HG03354 (cell line): ENCODE measurements around the gene KLRF1.

Source experiments
- ATAC-seq: cut with Tn5 transposase; IDR thresholded peaks from one replicate; pipeline ENCODE4 v1.9.1; 2021; ENCODE audit warnings: mild to moderate bottlenecking; ENCODE audit not compliant: unreplicated experiment, poor library complexity, severe bottlenecking

KLRF1 gene

GRCh38 chr12:9827209-9827888 lies at the start of gene KLRF1:
Gene KLRF1, plus strand, starts transcription at chr12:9827481. Its CDS starts 64 bp downstream, at chr12:9827545.
- ATAC-seq = no peak

GRCh38 chr12:9779209-9779608 lies 48.1 kb upstream of the KLRF1 start:
- no peak for ATAC-seq

- ATAC-seq = no peak
Observed at GRCh38 chr12:9781360-9781759, 45.9 kb upstream of the KLRF1 start.

- ATAC-seq = no peak
Observed at GRCh38 chr12:9782547-9783382, 44.5 kb upstream of the KLRF1 start.

- no peak for ATAC-seq
Observed at GRCh38 chr12:9784326-9784725, 43.0 kb upstream of the KLRF1 start.

- no peak for ATAC-seq
Observed at GRCh38 chr12:9784816-9785215, 42.5 kb upstream of the KLRF1 start.

GRCh38 chr12:9786726-9787717 lies 40.3 kb upstream of the KLRF1 start:
- ATAC-seq = no peak

GRCh38 chr12:9792185-9792900 lies 34.9 kb upstream of the KLRF1 start:
- ATAC-seq = no peak

- no peak for ATAC-seq
Observed at GRCh38 chr12:9792961-9793617, 34.2 kb upstream of the KLRF1 start.

GRCh38 chr12:9793779-9794395 lies 33.4 kb upstream of the KLRF1 start:
- no peak for ATAC-seq

- ATAC-seq = peak; percentile 57
Observed at GRCh38 chr12:9794484-9795093, 32.7 kb upstream of the KLRF1 start.

GRCh38 chr12:9795945-9796344 lies 31.3 kb upstream of the KLRF1 start:
- no peak for ATAC-seq

GRCh38 chr12:9796346-9796745 lies 30.9 kb upstream of the KLRF1 start:
- ATAC-seq = no peak

- ATAC-seq = no peak
Observed at GRCh38 chr12:9796971-9797370, 30.3 kb upstream of the KLRF1 start.

GRCh38 chr12:9797722-9798619 lies 29.3 kb upstream of the KLRF1 start:
- ATAC-seq = peak; percentile 97

GRCh38 chr12:9799961-9800360 lies 27.3 kb upstream of the KLRF1 start:
- ATAC-seq = no peak

GRCh38 chr12:9805883-9806282 lies 21.4 kb upstream of the KLRF1 start:
- no peak for ATAC-seq
